Posterior vena cava (tissue), 2 donors: ENCODE measurements around the gene ZNF76. TPM values are rescaled to one million over a fixed set of nuclear protein-coding genes. Genes with fewer than 3 reads are reported as not detected.
A peak's percentile ranks its signal among the peaks of the same experiment; 100 is the strongest.

Source experiments
- DNase-seq: peaks from one replicate; pipeline ENCODE4 v3.0.0-alpha.2; 2020; ENCODE audit warnings: low spot score
- intact Hi-C, 2 donors: fragments of 100-400 bp; cut with DNase I; formaldehyde crosslinking; loops; one replicate each; pipeline versions ENCODE4 v1.14.1 to v1.14.2; 2022 to 2023
- long read RNA-seq, 2 donors: library from polyadenylated mRNA; unstranded; transcript quantifications; one replicate each; pipeline ENCODE4 v2.0.0, GENCODE V29; 2020 to 2021
- total RNA-seq, 2 donors: library from RNA; stranded (reverse); fragmentation: NEBNext Ultra II Directional; extraction: Animal tissue kit (Norgen Biotek cat#: 25700); gene quantifications; one replicate each; pipeline ENCODE4 v1.2.1, GENCODE V29; 2021
- donor health status: DM: yes; HTN: yes; CAD: no.
- donor health status: DM: yes; HTN: yes; CAD: no.

ZNF76 gene
- 10 to 100 TPM; 23.1 to 29.6 TPM for total RNA-seq
- long read RNA-seq, donor 1, partial matches to known transcripts = 7 of 18 reads
- long read RNA-seq, donor 1, other reads (novel, unspliced or antisense) = 6 of 18 reads
- long read RNA-seq, donor 2, transcript ZNF76-202 (13 exons, 2,447 nt) = major isoform, 9 of 54 reads
- long read RNA-seq, donor 2, partial matches to known transcripts = 19 of 54 reads
- long read RNA-seq, donor 2, other reads (novel, unspliced or antisense) = 21 of 54 reads

DNA sequence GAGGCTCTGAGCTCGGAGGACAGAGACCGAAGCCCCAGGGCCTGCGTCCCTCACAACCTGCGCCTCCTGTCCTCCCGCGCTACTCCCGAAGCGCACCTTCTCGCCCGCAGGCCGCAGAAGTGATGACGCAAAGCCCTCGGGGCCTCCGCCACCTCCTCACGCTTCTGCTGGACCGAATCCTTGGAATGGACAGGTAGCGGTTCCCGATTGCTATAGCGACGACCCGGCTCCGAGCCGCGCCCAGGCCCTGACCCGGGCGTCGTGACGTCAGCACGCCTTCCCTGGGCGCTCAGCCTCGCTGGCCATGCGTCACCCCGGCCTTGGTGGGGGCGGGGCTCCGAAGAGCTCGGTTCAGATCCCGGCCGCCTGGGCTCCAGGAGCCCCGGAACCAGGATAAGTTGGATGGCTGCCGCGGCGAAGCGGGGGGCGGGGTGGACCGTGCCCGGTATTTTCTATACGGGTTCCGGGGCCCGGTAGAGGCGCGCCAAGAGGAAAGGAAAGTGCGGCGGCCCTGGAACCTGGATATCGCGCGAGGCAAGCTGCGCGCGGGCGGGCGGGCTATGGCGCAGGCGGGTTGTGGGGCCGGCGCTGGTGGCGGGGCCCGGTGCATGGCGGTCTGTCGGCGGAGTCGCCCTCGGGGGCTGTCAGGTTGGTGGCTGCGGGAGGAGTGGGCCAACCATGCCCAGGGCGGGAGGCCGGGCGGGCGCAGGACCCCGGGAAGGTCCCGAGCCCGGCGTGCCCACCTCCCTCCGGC lies at the start of gene ZNF76:
Gene ZNF76, plus strand, starts transcription at position 542 of the 754 bp plus-strand sequence. CDS start 21,417 bp downstream, outside the sequence.
- intact Hi-C loops = no loop called here
- peak; percentile 99 for DNase-seq

DNA sequence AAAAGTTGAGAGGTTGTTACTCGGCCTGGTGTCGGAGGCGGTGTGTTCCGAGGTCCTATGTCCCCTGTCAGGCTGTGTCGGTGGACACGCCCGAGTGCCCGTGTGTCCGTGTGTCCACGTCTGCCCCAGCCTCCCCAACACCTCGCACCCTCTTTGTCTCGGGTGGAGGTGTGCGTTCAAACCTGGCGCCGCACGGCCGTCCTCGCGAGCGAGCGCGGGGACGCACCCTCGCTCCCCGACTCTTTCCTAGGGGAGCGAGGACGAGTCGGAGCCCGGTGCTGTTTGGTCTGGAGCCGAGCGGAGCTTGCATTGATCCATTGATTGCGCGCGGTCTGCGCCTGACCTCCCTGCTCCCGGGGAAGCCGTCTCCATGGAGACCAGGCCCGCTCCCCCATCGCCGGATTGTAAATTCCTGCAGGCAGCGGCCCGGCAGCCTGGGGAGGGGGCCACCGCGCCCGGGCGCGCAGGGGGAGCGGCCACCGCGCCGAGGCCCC lies 46.2 kb upstream of the ZNF76 start:
- intact Hi-C loops = no loop called here
- DNase-seq = no peak

DNA sequence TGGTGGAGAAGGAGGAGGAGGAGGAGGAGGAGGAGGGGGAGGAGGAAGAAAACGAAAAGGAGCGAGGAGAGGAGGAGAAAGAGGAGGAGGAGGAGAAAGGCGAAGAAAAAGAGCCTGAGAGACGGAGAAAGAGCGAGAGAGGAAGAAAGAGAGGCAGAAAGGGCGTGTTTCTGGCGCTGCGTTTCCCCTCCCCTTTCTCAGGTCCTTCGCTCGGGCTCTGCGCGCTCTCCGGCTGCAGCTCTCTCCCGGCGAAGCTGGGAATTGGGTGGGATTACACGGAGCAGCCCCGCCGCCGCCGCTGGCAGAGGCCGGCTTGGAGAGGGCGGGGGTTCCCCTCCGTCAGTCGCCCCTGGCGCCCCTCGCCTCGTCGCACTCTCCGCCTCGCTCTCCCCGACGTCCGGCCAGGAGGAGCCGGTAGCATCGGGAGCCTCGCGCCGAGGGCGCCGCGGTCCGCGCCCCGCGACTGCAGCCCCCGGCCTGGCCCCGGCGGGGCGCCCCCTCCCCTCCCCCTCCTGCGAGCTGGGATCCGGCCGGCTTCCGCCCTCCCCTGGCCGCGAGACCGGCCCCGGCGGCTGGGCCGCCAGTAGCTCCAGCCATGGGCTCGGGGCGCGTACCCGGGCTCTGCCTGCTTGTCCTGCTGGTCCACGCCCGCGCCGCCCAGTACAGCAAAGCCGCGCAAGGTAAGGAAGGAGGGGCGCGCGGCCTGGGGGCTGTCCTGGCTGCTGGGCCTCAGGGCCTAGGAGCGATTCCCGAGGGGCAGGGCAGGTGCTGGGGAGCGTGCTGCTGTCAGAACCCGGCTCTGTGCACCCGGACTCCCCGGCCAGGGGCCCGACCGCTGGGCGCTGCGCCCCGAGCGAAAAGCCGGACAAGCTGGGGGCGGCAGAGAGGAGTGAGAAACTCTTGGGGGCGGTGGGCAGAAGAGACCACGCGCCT lies 45.4 kb upstream of the ZNF76 start, which contains the start of gene SCUBE3:
Gene SCUBE3, plus strand, starts transcription at position 133 of the 933 bp plus-strand sequence. Its CDS starts 463 bp downstream, at position 596.
- DNase-seq = peak; percentile 75
- intact Hi-C loops = no loop called here

DNA sequence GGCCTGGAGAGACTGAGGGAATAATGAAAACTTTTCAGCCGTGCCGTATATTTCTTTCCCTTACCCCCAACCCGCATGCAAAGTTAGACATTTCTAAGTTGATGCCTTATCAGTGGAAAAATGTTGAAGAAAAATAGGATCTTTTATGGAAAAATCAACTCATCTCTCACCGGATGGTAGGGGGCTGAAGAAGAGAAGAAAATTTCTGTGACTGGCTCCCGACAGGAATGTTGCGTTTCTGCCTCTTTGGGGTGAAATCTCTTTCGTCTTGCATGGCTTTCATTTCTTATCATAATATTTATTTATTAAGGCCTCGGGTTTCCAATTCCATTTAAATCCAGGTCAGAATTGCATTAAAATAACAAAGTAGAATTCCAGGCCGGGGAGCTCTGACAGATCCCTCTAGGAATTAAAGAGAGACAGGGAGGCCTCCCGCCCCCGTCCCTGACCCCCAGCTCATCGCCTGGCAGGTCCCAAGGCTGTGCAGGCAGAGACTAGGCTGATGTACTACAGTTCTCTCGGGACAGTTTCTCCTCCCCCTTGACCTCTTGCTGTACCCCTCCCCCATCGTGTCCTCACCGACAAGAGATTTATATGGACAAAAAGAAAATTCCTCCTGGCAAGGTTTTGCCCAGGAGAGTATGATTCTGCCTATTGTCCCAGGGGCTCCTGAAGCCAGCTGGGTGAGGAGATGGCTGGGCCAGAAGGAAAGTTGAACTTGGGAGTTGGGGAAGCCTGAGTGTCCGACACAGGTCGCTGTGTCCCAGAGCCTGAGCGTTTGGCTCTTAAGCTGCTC lies 44.5 kb upstream of the ZNF76 start:
- peak; percentile 63 for DNase-seq
- intact Hi-C loops = no loop called here

- peak; percentile 62 for DNase-seq
- intact Hi-C loops = no loop called here
Observed at GRCh38 chr6:35215665-35216411, 43.7 kb upstream of the ZNF76 start.

- intact Hi-C loops = no loop called here
- peak; percentile 7 for DNase-seq
Observed at GRCh38 chr6:35216412-35216732, 43.2 kb upstream of the ZNF76 start.

GRCh38 chr6:35216851-35217811 lies 42.4 kb upstream of the ZNF76 start:
- intact Hi-C loops = no loop called here
- peak; percentile 23 for DNase-seq

- DNase-seq = peak; percentile 72
- intact Hi-C loops = no loop called here
Observed at GRCh38 chr6:35218021-35218420, 41.5 kb upstream of the ZNF76 start.

DNA sequence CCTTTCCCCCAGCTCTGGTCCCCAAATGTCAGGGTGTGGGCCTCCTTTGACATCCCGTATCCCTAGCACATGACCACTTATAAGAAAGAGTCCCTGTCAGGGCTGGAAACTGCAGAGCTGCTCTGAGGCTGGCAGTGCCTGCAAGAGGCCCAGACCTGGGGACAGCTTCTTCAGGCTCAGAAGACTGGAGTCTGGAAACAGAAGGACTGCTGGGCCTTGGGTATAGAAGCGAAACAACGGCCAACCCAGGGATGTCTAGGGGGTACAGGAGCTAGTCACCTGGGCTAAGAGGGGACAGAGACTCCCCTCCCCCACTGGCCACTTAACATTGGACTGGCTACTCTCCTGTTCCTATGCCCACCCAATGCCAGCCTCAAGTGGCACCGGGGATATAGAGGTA lies 41.1 kb upstream of the ZNF76 start:
- no peak for DNase-seq
- intact Hi-C loops = no loop called here

DNA sequence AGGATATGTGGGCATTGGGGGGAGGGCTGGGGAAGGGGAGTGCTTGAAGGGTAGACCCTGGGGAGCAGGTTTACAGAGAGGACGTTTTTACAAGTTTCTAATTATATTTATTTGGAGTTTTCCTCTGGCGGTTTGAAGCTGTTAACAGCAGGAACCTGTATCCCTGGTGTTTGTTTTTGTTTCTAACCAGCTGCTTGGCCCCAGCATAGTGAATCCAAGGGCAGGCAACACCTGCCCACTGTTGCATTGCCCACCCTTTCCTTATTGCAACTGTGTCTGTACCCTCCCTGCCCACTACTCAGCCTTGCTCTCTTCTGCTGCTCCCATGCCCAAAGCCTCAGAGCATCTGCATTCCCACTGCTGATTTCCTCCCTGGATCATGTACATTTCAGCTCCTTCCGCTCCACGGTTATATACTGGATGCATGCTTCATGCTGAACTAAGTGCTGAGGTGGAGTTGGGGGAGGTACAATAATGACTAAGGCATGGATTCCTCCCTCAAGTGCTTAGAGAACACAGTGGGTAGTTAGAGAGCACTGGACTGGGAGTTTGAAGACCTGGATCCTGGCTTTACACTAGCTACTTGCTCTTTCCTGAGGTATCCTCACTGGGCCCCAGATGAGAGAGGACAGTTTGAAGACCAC lies 39.7 kb upstream of the ZNF76 start:
- DNase-seq = no peak
- intact Hi-C loops = no loop called here

DNA sequence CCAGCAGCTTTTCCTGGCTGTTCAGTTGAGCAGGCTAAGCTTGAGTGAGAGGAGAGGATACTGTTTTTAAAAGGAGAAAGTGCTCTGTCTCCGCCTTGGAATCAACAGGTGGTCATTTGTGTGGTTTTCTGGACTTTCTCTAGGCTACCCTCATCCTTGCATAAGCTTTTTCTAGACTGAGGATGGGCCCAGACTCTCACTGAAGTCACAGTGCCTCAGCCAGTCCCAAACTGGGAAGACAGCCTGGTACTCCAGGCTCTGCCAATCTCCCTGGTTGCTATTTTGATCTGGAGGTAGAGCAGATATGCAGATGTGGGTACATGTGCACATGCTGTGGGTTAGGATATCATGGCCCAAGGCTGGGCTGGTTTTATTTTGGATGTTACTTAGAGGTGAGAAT lies 38.8 kb upstream of the ZNF76 start:
- intact Hi-C loops = no loop called here

GRCh38 chr6:35223396-35223795 lies 36.1 kb upstream of the ZNF76 start:
- intact Hi-C loops = no loop called here
- no peak for DNase-seq

More for the DNA sequence above, 38.8 kb upstream of the ZNF76 start:
- DNase-seq = peak; percentile 8

DNA sequence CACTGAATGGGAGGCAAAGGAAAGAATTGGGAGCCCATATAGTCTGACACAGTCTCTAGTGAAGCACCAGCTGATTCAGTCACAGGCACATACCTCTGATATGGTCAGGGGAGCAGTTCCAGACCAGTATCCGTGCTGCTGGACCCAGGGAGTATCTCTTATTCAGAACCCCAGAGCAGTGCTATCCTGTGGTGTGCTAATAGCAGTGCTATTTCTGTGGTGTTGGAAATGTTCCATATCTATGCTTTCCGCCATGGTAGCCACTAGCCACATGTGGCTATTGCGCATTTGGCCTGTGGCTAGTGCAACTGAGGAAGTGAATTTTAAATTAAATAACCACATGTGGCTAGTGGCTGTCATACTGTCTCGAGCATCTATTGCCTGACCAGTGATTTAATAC lies 34.8 kb upstream of the ZNF76 start:
- intact Hi-C loops = no loop called here
- DNase-seq = no peak

GRCh38 chr6:35228481-35228880 lies 31.1 kb upstream of the ZNF76 start:
- intact Hi-C loops = no loop called here
- no peak for DNase-seq

GRCh38 chr6:35229304-35229703 lies 30.2 kb upstream of the ZNF76 start:
- DNase-seq = no peak
- intact Hi-C loops = no loop called here

DNA sequence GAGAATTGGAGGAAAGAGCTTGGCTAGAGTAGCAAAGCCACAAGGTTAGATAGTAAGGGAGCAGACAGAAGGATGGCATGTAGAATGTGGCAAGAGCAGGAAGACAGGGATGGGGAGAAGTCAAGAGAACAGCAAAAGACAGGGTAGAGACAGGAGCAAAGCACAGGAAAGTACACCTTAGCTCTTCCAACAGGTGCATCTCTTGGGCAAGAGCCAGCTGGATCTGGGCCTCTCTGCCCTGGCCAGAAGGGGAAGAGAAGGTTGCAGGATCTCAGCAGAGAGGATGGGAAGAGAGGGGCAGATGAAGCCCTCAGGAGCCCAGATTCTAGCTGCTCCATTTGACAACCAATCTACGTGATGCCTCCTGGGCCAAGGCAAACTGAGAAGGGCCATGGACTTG lies 29.0 kb upstream of the ZNF76 start:
- intact Hi-C loops = loop anchor here in 1 of 2 donors (10.0 kb wide), 1 partner anchor 246 kb away; no protein-coding TSS in a partner anchor
- no peak for DNase-seq

DNA sequence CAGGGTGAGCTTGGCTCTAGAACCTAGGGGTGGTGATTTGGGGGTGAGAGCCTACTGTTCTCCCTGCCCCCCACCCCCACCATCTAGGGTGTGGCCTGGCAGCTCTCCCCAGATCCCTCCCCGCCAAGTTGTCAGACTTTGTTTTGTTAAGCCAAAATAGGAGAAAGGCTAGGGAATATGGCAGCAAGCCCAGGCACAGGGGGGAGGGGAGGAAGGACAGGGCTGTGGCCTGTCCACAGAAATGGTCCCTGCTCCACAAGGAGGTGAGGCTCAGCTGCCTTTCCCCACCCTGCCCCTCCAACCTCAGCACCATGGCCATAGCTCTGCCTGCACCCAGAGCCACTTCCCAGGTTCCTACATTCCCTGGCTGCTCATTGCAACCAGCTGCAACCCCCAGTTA lies 28.6 kb upstream of the ZNF76 start:
- intact Hi-C loops = loop anchor here in 1 of 2 donors (10.0 kb wide), 1 partner anchor 246 kb away; no protein-coding TSS in a partner anchor
- DNase-seq = peak; percentile 89
